Sigmoid colon (tissue), 4 donors: ENCODE data around the gene CDC42EP3.

Source experiments
- CTCF ChIP-seq, 4 experiments: fragments of 450-650 bp in 3 of 4; fragments of 200-600 bp in 1 of 4; IDR thresholded peaks; one replicate each; pipeline ENCODE4 v1.5.1; 2016 to 2019; ENCODE audit warnings: antibody characterized with exemption in 4 of 4, mild to moderate bottlenecking in 3 of 4, moderate library complexity in 2 of 4
- EP300 ChIP-seq, 4 donors: sonication (generic); formaldehyde crosslinking; IDR thresholded peaks; one replicate each; pipeline ENCODE4 v1.6.1; 2017; ENCODE audit warnings: antibody characterized with exemption in 4 of 4
- POLR2A ChIP-seq, 2 donors: fragments of 450-650 bp; IDR thresholded peaks; one replicate each; pipeline ENCODE4 v1.6.1; 2016; ENCODE audit warnings: antibody characterized with exemption in 2 of 2, mild to moderate bottlenecking in 2 of 2, moderate library complexity in 2 of 2
- POLR2AphosphoS5 ChIP-seq, 4 donors: sonication (generic); formaldehyde crosslinking; IDR thresholded peaks; one replicate each; pipeline ENCODE4 v1.6.1; 2017; ENCODE audit warnings: antibody characterized with exemption in 4 of 4

- TF ChIP-seq CTCF (IDR thresholded peaks at IDR 0.05) (no peak), POLR2A (IDR thresholded peaks at IDR 0.05) (no peak), EP300 (IDR thresholded peaks at IDR 0.05) (no peak), POLR2AphosphoS5 (IDR thresholded peaks at IDR 0.05) (no peak)
Measured at GRCh38 chr2:37645836-37646235, 25.6 kb downstream of the CDC42EP3 start.
